NCI-H510A treated with DMSO at 0.1 percent for 48 hours (cell line): Measurements from ENCODE around the gene PML.

Experiments
- DNase-seq: peaks from one replicate; lab custom pipeline; 2025; lab: John Stamatoyannopoulos, UW

PML gene

DNA sequence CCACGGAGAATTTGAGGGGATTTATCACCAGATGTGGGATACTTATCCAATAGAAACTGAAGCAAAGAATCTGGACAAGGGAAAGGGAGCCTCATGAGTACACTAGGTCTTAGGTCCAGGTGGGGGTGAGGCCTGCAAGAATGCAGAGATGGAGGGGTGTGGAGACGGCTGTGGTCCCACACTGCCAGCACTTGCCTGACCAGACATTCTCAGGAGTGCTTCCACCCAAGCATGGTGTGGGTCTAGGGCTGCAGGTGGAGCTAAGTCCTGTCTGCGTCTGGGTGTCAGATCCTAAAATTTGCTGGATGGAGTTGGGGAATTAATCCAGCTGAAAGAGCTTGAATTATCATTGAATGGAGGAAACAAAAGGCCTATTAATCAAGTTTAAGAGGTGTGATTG lies 14.4 kb downstream of the PML start:
- DNase-seq = no peak

DNA sequence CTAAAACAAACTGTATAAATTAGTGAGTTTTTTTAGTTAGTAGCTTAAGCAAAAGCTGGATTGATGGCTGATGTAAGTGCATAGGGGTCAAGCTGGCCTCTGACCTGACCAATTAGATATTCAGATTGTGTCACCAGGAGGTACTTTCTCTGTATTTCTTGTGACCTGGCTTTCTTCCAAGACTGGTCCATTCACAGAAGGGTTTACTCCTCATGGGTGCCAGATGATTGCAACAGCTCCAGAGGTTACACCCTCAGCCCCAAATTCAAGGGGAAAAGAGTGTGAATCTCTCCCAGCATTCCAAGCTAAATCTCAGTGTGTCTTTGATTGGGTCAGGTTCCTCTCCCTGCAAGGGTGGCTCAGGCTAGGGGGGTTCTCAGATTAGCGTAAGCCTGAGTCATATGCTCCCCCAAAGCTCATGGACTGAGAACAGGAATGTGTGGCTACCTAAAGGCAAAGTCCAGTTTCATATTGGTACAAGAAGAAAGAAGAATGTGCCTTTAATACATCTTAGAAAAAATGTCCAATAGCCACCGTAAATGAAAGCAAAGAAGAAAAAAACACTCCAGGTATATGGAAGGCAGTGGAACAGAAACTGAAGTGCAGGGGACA lies 16.5 kb downstream of the PML start:
- DNase-seq = no peak

DNA sequence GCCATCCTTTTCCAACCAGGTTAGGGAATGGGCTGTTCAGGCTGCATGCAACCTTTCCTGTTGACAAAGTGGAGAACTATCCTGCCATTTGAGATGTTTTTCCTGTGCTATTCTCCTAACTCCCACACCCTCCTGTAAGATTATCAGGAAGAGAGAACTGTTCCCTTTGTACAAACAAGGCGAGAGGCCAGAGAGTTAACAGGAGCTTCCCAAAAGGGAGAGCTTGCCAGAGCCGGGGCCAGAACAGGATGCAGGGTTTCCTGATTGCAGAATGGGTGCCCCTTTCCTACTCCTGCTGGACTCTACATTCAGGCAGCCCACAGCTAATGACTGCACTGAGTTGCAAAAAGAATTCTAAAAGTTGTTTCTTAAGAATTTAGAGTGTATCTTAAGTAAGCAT lies 17.1 kb downstream of the PML start:
- DNase-seq = no peak

DNA sequence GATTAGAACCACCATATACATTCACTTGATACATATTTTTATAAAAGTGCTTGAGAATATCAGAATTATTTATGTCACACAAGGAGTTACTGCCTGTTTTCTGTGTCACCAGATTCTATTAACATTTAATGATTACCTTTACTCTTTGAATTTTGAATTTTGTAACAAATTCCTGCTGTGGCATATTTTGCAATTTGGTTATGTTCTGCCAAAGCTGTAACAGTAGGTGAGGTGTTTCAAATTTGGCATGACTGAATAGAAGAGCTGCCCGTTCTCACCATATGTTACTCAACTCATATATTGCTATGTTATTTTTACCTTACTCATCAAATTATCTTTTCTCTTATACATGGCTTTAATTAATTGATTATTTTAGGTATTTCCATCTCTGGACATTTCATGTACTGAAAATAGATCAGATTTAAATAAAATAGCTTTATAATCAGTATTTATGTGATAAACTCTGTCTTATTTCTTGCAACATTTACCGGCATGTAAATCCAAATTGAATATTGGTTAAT lies 18.9 kb downstream of the PML start:
- DNase-seq = no peak

DNA sequence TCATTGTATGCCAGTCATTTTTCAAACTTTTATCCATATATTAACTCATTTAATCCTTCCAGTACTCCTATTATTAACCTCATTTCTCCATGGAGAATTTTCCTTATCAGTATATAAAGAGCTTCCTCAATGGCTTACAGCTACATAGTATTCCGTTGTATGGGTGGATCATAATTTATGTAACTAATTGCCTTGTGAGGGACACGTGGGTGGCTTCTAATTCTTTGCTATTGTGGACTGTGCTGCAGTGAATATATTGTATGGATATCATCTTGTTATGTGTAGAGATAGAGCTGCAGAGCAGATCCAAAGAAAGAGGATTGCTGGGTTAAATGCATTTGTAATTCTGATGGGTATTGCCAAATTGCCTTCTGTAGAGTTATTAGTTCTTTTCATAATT lies 25.2 kb downstream of the PML start:
- no peak for DNase-seq

DNA sequence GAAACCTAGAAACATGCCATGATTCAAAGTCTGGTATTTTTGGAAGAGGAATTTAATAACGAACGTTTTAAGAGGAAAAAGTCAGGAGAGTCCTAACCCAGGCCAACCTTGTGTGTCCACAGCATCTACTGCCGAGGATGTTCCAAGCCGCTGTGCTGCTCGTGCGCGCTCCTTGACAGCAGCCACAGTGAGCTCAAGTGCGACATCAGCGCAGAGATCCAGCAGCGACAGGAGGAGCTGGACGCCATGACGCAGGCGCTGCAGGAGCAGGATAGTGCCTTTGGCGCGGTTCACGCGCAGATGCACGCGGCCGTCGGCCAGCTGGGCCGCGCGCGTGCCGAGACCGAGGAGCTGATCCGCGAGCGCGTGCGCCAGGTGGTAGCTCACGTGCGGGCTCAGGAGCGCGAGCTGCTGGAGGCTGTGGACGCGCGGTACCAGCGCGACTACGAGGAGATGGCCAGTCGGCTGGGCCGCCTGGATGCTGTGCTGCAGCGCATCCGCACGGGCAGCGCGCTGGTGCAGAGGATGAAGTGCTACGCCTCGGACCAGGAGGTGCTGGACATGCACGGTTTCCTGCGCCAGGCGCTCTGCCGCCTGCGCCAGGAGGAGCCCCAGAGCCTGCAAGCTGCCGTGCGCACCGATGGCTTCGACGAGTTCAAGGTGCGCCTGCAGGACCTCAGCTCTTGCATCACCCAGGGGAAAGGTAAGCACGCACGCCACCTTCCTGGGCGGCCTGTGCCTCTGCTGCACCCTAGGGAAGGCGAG lies 28.4 kb downstream of the PML start:
- DNase-seq = no peak

DNA sequence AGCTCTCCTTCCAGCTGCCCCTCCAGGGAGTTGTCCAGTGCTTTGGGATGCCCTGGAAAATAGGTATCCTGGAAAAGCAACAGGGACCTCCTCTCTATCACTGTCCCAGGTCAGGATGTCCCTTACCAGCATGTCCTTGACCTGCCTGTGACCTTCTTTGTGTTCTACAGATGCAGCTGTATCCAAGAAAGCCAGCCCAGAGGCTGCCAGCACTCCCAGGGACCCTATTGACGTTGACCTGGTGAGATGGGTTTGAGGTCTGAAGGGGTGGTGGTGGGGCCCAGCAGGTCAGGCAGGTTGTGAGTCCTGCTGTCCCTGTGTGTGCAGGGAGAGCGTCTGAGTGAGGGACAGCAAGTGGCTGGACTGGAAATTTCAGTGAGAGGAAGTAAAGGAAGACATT lies 30.2 kb downstream of the PML start:
- no peak for DNase-seq

DNA sequence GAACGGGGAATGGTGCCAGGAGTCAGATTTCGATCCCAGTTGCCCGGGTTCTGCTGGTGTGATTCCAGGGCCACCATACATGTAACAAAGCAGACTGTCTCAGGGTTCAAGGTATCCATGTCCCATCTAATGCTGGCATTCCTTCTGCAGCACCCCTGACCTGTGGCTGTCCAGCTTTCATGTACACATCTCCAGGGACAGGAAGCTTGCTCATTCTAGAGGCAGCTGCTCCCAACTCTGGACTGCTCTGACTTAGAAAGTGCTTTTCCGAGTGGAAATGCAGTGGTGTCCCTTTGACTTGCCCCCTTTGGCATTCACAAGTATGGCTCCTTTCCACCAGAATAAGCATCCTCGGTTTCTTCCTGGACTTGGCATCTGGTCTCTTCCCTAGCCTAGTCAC lies 30.9 kb downstream of the PML start:
- DNase-seq = no peak

DNA sequence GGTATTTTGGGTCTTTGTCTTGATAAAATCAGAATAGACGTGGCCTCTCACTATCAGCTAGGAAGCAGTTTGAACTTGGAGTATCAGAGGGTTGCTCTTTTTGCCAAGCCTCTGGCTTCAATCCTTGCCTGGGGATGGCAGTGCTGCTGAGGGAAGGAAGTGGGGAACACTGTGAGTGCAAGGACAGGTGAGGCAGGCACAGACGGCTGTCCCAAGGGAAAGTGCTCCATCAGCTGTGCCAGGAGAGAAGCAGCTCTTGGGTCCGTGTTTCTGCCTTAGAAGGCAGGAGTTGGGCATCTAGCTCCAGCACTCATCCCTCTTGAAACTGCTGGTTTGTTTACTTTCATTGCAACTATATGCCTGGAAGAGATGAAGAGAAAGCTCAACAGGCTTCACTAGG lies 33.2 kb downstream of the PML start:
- DNase-seq = peak; percentile 28

DNA sequence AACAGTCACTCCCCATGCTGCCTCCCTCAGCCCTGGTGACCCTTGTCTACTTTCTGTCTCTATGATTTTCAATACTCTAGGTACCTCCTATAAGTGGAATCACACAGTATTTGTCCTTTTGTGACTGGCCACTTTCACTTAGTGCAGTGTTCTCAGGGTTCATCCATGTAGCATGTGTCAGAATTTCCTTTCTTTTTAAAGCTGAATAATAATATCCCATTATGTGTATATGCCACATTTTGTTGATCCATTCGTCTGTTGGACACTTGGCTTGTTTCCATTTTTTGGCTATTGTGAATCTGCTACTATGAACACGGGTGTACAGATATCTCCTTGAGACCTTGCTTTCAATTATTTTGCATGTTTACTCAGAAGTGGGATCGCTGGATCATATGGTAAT lies 34.1 kb downstream of the PML start:
- DNase-seq = no peak

DNA sequence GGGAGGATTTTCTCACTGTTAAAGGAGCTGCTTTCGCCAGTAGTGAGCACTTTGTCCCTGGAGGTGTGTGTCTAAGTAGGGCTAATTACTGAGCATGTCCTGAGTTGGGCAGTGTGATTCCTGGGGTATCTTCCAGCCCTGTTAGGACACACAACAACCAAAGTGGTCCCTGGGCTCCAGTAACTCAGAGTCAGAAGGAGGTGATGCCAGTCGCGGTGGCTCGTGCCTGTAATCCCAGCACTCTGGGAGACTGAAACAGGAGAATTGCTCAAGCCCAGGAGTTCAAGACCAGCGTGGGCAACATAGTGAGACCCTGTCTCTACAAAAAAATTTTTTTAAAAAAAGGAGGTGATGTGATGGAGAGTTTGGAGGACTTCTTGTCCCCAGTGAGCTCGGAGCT lies 37.5 kb downstream of the PML start:
- no peak for DNase-seq

DNA sequence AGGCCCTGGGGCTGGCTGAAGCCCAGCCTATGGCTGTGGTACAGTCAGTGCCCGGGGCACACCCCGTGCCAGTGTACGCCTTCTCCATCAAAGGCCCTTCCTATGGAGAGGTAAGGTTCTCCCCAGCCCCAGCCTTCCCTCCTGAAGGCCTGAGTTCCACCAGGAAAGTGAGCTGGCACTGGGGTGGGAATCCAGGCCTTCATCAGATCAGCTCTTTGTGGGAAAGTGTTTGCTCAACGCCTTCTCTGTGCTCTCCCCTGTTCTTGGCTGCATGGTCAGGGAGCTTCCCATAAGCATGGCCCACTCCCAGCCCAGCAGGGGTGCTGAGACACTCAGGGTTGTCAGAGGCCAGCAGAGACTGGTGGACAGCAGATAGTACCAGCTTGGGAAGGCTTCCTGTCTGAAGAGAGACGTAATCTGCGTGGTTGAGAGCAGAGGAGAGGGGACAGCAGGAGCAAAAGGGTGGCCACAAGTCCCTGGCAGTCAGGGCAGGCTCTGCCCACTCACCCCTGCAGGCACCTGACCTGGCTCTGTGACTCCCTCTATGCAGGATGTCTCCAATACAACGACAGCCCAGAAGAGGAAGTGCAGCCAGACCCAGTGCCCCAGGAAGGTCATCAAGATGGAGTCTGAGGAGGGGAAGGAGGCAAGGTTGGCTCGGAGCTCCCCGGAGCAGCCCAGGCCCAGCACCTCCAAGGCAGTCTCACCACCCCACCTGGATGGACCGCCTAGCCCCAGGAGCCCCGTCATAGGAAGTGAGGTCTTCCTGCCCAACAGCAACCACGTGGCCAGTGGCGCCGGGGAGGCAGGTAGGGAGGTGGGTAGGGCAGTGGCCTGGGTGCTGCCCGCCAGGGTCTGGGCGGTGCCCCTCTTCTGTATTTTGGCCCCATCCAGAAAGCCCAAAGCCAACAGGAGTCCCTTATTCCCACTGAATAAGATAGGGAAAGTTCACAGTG lies 38.4 kb downstream of the PML start:
- no peak for DNase-seq

DNA sequence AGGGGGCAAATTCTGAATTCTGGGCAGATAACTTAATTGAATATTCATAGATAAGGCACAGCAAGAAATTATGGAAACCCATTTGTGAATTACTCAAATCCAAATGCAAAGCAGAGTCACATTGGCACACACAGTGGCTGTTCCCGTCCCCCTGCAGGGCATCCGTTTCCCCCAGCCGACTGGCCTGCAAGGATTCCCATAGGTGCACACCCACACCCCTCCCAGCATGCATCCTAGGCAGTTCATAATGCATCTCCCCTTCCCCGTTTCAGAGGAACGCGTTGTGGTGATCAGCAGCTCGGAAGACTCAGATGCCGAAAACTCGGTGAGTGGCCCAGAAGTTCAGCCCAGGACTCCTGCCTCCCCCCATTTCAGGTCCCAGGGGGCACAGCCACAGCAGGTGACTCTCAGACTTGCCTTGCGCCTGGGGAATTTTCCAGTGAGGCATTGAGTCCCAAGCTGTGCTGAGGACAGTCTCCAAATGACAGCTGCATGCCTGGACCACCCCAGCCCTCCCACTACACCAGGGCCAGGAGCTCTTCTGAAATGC lies 39.8 kb downstream of the PML start:
- no peak for DNase-seq

DNA sequence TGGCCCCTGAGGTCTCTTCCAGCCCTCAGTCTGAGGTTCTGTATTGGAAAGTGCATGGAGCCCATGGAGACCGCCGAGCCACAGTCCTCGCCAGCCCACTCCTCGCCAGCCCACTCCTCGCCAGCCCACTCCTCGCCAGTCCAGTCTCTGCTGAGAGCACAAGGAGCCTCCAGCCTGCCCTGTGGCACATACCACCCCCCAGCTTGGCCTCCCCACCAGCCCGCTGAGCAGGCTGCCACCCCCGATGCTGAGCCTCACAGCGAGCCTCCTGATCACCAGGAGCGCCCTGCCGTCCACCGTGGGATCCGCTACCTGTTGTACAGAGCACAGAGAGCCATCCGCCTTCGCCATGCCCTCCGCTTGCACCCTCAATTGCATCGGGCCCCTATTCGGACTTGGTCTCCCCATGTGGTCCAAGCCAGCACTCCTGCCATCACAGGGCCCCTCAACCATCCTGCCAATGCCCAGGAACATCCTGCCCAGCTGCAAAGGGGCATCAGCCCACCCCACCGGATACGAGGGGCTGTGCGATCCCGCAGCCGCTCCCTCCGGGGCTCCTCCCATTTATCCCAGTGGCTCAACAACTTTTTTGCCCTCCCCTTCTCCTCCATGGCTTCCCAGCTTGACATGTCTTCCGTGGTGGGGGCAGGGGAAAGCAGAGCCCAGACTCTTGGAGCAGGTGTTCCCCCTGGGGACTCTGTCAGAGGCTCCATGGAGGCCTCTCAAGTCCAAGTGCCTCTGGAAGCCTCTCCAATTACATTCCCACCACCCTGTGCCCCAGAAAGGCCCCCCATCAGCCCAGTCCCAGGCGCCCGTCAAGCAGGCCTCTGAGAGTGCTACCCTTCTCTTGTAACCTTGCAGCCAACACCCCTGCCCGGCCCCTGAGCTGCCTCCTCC lies 40.9 kb downstream of the PML start:
- DNase-seq = no peak

DNA sequence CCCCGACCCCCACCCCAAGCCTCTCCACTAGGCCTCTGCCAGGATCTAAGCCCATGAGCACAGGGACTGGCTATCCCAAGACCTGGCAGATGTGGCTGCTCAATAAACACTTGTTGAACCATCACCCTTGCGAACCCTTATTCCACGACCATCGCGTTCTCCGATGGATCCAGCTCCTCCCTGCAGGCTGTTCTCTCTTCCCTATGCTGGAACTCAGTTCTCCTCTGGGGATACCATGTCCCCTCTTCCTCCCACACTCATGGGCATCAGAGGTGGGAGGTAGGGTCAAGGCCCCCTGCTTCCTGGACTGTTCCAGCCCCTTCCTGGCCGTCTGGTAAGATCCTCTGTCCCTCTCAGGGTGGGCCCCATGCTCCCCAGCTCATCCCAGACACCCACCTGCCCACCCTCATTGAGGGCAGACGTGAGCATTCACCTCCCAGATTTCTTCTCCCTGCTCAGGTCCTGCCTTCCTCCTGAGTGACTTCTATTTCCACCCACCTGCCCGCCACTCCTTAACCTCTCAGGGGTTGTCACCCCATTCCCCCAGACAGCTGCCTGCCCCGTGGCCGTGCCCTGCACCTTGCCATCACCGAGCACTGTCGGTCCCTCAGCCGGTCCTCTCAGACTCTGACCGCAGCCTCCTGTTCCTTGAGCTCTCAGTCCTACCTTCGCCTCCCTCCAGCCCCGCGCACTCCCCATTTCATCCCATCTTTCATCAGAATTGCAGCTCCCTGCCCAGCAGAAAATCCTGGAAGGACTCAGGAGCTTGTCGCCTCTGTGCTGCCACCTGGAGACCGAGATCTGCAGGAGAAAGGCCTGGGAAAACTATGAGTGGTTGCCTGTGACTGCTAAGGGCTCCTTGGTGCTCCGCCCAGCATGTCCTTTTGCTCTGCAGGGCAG lies 42.0 kb downstream of the PML start:
- peak; percentile 49 for DNase-seq

DNA sequence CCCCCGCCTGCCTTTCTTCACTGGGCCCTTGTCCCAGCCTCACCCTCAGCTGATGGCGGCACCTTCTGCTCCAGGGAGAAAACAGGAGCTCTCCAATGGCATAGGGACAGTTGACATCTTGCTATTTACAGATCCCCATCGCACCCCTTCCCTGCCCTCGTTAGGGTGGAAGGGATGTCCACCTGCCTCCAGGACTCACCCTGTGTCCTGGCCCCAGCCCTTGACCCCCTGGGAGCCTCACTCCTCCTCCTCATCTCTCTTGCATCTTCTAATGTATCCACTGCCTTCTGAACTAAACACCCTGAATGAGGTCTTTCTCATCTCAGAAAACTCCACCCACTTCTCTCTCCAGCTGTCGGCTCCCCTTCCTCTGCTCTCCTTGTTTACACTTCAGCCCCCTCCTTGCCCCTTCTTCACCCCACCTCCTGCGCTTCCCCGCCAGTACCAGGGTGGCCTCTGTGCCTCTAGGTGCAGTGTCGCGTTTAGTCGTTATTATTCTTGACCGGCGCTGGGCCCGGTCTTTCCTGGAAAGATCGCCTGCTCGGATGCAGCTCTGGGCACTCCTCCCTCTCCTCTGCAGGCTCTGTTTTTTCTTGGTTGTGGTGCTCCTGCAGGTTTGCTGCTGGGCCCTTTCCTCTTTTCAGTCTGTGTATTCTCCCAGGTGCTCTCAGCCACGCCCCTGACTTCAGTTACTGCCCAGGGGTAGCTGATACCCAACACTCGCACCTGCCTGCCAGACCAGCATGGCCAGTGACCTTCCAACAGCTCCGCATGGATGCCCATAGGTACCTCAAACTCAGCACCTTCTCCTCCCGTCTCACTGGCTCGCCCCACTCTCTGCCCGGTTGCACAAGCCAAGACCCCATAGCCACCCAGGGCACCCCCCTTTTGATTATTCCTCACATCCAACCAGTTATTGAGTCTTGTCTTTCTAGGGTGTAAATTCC lies 42.9 kb downstream of the PML start:
- DNase-seq = peak; percentile 6

DNA sequence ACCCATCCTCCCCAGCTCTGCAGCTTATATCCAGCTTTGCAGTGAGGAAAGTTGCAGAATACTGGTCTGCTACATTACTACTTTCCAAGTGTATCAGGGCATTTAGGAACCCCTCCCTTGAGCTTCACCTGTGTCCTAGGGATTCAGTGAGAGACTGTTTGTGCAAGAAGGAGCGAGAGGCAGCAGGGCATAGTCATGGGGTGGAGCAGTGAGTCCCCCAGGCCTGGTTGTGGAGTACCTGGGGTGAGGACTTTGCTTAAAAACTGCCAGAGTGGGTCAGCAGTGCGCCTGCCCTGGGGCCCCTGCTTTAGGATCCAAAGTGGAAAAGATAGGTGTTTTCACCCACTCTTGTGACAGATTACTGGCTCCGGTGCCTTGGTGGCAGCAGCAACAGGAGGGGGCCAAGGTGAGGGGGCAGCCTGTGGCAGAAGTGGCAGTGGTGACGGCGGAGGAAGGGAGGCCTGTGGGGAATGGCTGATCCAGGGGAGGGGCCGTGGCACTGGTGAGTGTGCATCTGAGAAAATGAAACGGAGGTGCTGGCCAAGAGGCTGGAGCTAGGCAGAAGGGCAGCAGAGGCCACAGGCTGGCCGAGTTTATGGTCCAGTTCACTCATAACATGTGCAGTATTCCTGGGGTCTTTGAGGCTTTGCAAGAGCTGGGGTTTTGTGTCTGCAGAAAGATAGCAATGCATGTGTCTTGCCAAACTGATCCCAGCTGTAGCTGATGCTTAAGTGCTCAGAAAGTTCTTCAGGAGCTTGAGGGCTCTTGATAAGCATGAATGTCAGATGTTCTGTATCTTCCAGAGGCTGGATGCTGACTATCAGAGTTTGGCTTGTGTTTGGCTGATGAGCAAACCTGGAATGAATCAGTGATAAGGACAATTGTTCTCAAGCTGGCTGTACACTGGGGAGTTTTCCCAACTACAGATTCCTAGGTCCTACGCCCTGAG lies 44.5 kb downstream of the PML start:
- no peak for DNase-seq

DNA sequence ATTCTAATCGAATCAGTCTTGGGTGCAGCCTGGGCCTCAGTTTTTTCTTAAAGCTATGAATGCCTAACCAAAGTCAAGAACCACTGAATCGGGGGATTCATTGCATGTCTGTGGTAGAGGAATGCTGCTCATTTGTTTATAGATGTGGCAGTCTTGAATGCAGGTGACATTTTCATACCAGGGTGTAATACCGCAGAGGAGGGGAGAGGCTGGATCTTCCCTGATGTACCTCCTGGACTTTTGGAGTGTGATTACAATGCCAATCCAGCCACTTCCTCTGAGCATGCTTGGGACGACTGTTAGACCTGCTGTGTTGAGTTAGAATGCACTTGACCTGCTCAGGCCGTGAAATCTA lies 45.1 kb downstream of the PML start:
- DNase-seq = no peak
